Hippocampal formation (tissue), 2 donors: ENCODE measurements around the gene RPL23.

Experiments used
- DNase-seq, 2 donors: peaks; one replicate each; lab custom pipeline; 2025; lab: John Stamatoyannopoulos, UW

The RPL23 gene

GRCh38 chr17:38853292-38854219 lies at the start of gene RPL23:
Gene RPL23 (minus strand): TSS chr17:38853721. CDS start chr17:38853710, 11 bp downstream.
- DNase-seq: peak; percentile 89 to 95

GRCh38 chr17:38900978-38901656 lies 47.6 kb upstream of the RPL23 start:
- no peak for DNase-seq

GRCh38 chr17:38899421-38899820 lies 45.9 kb upstream of the RPL23 start:
- no peak for DNase-seq

- no peak for DNase-seq
Measured at GRCh38 chr17:38898812-38899348, 45.4 kb upstream of the RPL23 start.

GRCh38 chr17:38898291-38898679 lies 44.8 kb upstream of the RPL23 start:
- DNase-seq: no peak

GRCh38 chr17:38897671-38898290 lies 44.3 kb upstream of the RPL23 start:
- DNase-seq: no peak

- no peak for DNase-seq
Measured at GRCh38 chr17:38897176-38897575, 43.7 kb upstream of the RPL23 start.

GRCh38 chr17:38896346-38896954 lies 42.9 kb upstream of the RPL23 start:
- DNase-seq: no peak

GRCh38 chr17:38894276-38894675 lies 40.8 kb upstream of the RPL23 start:
- no peak for DNase-seq

- no peak for DNase-seq
Measured at GRCh38 chr17:38893607-38894006, 40.1 kb upstream of the RPL23 start.

GRCh38 chr17:38893113-38893512 lies 39.6 kb upstream of the RPL23 start:
- no peak for DNase-seq

- DNase-seq: no peak
Measured at GRCh38 chr17:38892620-38893019, 39.1 kb upstream of the RPL23 start.

GRCh38 chr17:38892083-38892482 lies 38.6 kb upstream of the RPL23 start:
- no peak for DNase-seq

- no peak for DNase-seq
Measured at GRCh38 chr17:38891441-38891840, 37.9 kb upstream of the RPL23 start.

- no peak for DNase-seq
Measured at GRCh38 chr17:38890410-38890746, 36.9 kb upstream of the RPL23 start.

GRCh38 chr17:38889745-38890409 lies 36.4 kb upstream of the RPL23 start:
- DNase-seq: no peak

GRCh38 chr17:38888842-38889241 lies 35.3 kb upstream of the RPL23 start:
- DNase-seq: no peak

- no peak for DNase-seq
Measured at GRCh38 chr17:38886643-38887010, 33.1 kb upstream of the RPL23 start.

- peak; percentile 50 to 73 for DNase-seq
Measured at GRCh38 chr17:38885728-38886642, 32.5 kb upstream of the RPL23 start.

- no peak for DNase-seq
Measured at GRCh38 chr17:38885044-38885727, 31.7 kb upstream of the RPL23 start.
